Cardiac fibroblast (primary cell): ENCODE results near the gene ITGB8.

ENCODE experiments used
- DNase-seq, 2 donors: peaks; one replicate each; pipeline versions ENCODE4 v3.0.0 to v3.0.0-alpha.2; 2010; ENCODE audit warnings: low read depth in 2 of 2
- H3K4me3 ChIP-seq, 2 donors: replicated peaks in 1 of 2; 1 replicate in 1 of 2; 2 replicates in 1 of 2; pipeline ENCODE4 v1.5.1; 2011; ENCODE audit warnings: low read depth in 2 of 2, low read length in 2 of 2, mild to moderate bottlenecking in 2 of 2, moderate library complexity in 1 of 2
- CTCF ChIP-seq: IDR thresholded peaks from one replicate; pipeline ENCODE4 v1.5.1; 2011; ENCODE audit warnings: low read depth, mild to moderate bottlenecking, low read length, inconsistent platforms

ITGB8 gene

GRCh38 chr7:20358106-20358505 lies 27.4 kb downstream of the ITGB8 start:
- no peak for DNase-seq
- TF ChIP-seq CTCF, result no peak
- no peak overlapping the region for H3K4me3 ChIP-seq

- H3K4me3 ChIP-seq, result no peak overlapping the region
- no peak for TF ChIP-seq CTCF
- no peak for DNase-seq
Measured at GRCh38 chr7:20358762-20359282, 28.1 kb downstream of the ITGB8 start.

GRCh38 chr7:20359341-20359963 lies 28.8 kb downstream of the ITGB8 start:
- H3K4me3 ChIP-seq, result no peak overlapping the region
- DNase-seq, result peak; percentile 37 to 38
- no peak for TF ChIP-seq CTCF

- DNase-seq, result no peak
- H3K4me3 ChIP-seq, result no peak overlapping the region
Measured at GRCh38 chr7:20362574-20363253, 32.0 kb downstream of the ITGB8 start.

GRCh38 chr7:20364571-20365196 lies 34.0 kb downstream of the ITGB8 start:
- TF ChIP-seq CTCF, result no peak

More at GRCh38 chr7:20362574-20363253, 32.0 kb downstream of the ITGB8 start:
- TF ChIP-seq CTCF, result no peak

GRCh38 chr7:20365486-20365885 lies 34.8 kb downstream of the ITGB8 start:
- TF ChIP-seq CTCF, result no peak
- peak; percentile 18 to 47 for DNase-seq
- no peak overlapping the region for H3K4me3 ChIP-seq

More at GRCh38 chr7:20364571-20365196, 34.0 kb downstream of the ITGB8 start:
- H3K4me3 ChIP-seq, result no peak overlapping the region
- DNase-seq, result no peak
